GM23338 (cell line): ENCODE measurements around the gene PEAK3. TPM values are rescaled to one million over a fixed set of nuclear protein-coding genes. Genes with fewer than 3 reads are reported as not detected.
A peak's percentile ranks its signal among the peaks of the same experiment; 100 is the strongest.

Source experiments
- ATAC-seq: fragments of 200-7000 bp; cut with Tn5 transposase; 3 replicates; pipeline ENCODE4 v1.9.1; 2020
- DNase-seq: peaks from one replicate; pipeline ENCODE4 v3.0.0-alpha.2; 2015; ENCODE audit warnings: low spot score
- H2AFZ ChIP-seq: fragments of 200-600 bp; sonication (generic); 2 replicates; pipeline ENCODE4 v1.8.0; 2016; ENCODE audit warnings: antibody characterized with exemption, mild to moderate bottlenecking, moderate library complexity
- H3F3A ChIP-seq: fragments of 200-600 bp; sonication (generic); replicated peaks from 2 replicates; pipeline ENCODE4 v1.8.0; 2017; ENCODE audit warnings: antibody characterized with exemption, mixed run types, low read depth
- H3K27ac ChIP-seq: fragments of 200-600 bp; sonication (generic); 2 replicates; pipeline ENCODE4 v1.6.1; 2016; ENCODE audit warnings: low read depth
- H3K27me3 ChIP-seq: fragments of 200-600 bp; sonication (generic); 2 replicates; pipeline ENCODE4 v1.8.0; 2016; ENCODE audit warnings: mild to moderate bottlenecking, mixed run types, moderate library complexity; ENCODE audit not compliant: insufficient read depth
- H3K36me3 ChIP-seq: fragments of 200-600 bp; sonication (generic); 2 replicates; pipeline ENCODE4 v1.8.0; 2016; ENCODE audit warnings: mild to moderate bottlenecking; ENCODE audit not compliant: insufficient read depth
- H3K4me1 ChIP-seq: fragments of 200-600 bp; sonication (generic); 2 replicates; pipeline ENCODE4 v1.8.0; 2016; ENCODE audit warnings: mild to moderate bottlenecking, moderate library complexity; ENCODE audit not compliant: insufficient read depth
- H3K4me2 ChIP-seq: fragments of 200-600 bp; sonication (generic); 2 replicates; pipeline ENCODE4 v1.7.1; 2017; ENCODE audit warnings: mixed run types
- H3K4me3 ChIP-seq: fragments of 200-600 bp; sonication (generic); 2 replicates; pipeline ENCODE4 v1.6.1; 2016; ENCODE audit warnings: mixed run types
- H3K79me2 ChIP-seq: fragments of 200-600 bp; sonication (generic); replicated peaks from 2 replicates; pipeline ENCODE4 v1.8.0; 2017; ENCODE audit warnings: mild to moderate bottlenecking; ENCODE audit not compliant: insufficient read depth
- H3K9me2 ChIP-seq: fragments of 200-600 bp; sonication (generic); 2 replicates; pipeline ENCODE4 v1.8.0; 2017; ENCODE audit not compliant: insufficient read depth
- H4K20me1 ChIP-seq: fragments of 200-600 bp; sonication (generic); replicated peaks from 2 replicates; pipeline ENCODE4 v1.8.0; 2017; ENCODE audit warnings: mild to moderate bottlenecking; ENCODE audit not compliant: insufficient read depth
- H3K27ac Mint-ChIP-seq: 2 replicates; pipeline ENCODE4 v1.8.0; 2020; ENCODE audit warnings: inconsistent platforms, mild to moderate bottlenecking, moderate library complexity, mixed read lengths
- H3K27me3 Mint-ChIP-seq: 3 replicates; pipeline ENCODE4 v1.8.0; 2022; ENCODE audit warnings: low read depth, mild to moderate bottlenecking, moderate library complexity, mixed read lengths, inconsistent platforms; ENCODE audit not compliant: insufficient read depth, poor library complexity
- H3K36me3 Mint-ChIP-seq: 3 replicates; pipeline ENCODE4 v1.8.0; 2021; ENCODE audit warnings: low read depth, mild to moderate bottlenecking, inconsistent platforms, moderate library complexity, mixed read lengths
- H3K4me1 Mint-ChIP-seq: 3 replicates; pipeline ENCODE4 v1.8.0; 2020; ENCODE audit warnings: mild to moderate bottlenecking, inconsistent platforms, mixed read lengths
- H3K4me3 Mint-ChIP-seq: 3 replicates; pipeline ENCODE4 v1.8.0; 2021; ENCODE audit warnings: moderate library complexity, mild to moderate bottlenecking, inconsistent platforms, mixed read lengths
- H3K9me3 Mint-ChIP-seq: 3 replicates; pipeline ENCODE4 v1.8.0; 2020; ENCODE audit warnings: moderate library complexity, mild to moderate bottlenecking, inconsistent platforms, mixed read lengths
- CREB1 ChIP-seq: fragments of 250-450 bp; sonication (Bioruptor Pico); IDR thresholded peaks from 2 replicates; pipeline ENCODE4 v1.5.0; 2020; ENCODE audit warnings: low read depth, mild to moderate bottlenecking, moderate library complexity
- EZH2 ChIP-seq: fragments of 200-600 bp; sonication (generic); IDR thresholded peaks from one replicate; pipeline ENCODE4 v1.8.0; 2017; ENCODE audit warnings: antibody characterized with exemption, mild to moderate bottlenecking, low read depth; ENCODE audit not compliant: unreplicated experiment
- NANOG ChIP-seq: IDR thresholded peaks from 2 replicates; pipeline ENCODE4 v1.6.1; 2016; ENCODE audit warnings: antibody characterized with exemption, borderline replicate concordance
- POLR2AphosphoS5 ChIP-seq: IDR thresholded peaks from 2 replicates; pipeline ENCODE4 v1.6.1; 2016; ENCODE audit warnings: antibody characterized with exemption, low read depth
- STAT1 ChIP-seq: IDR thresholded peaks from one replicate; pipeline ENCODE4 v1.6.1; 2016; ENCODE audit warnings: antibody characterized with exemption; ENCODE audit not compliant: unreplicated experiment
- ZNF114 ChIP-seq: fragments of 250-450 bp; sonication (Bioruptor Pico); IDR thresholded peaks from 2 replicates; pipeline ENCODE4 v1.5.0; 2020; ENCODE audit warnings: mild to moderate bottlenecking, moderate library complexity
- polyA plus RNA-seq: library from polyadenylated mRNA; unstranded; fragments of >200 nt; fragmentation: Nextera tagmentation; extraction: Ambion mirVana; gene quantifications from 2 replicates; pipeline ENCODE4 v1.2.1, GENCODE V29; 2016
- total RNA-seq: library from RNA; depleted of rRNA; stranded (reverse); fragments of >200 nt; shearing (Covaris generic); gene quantifications from 2 replicates; pipeline ENCODE4 v1.2.3, GENCODE V29; 2014
- TF ChIP-seq, protein P1 (sequence below): IDR thresholded peaks from 2 replicates; pipeline ENCODE4 v1.6.1; 2016; ENCODE audit warnings: antibody characterized with exemption
- TF ChIP-seq, protein P2 (sequence below): IDR thresholded peaks from one replicate; pipeline ENCODE4 v1.6.1; 2018; ENCODE audit warnings: antibody characterized with exemption; ENCODE audit not compliant: unreplicated experiment
- TF ChIP-seq, protein P3 (sequence below), 2 experiments: fragments of 200-600 bp in 1 of 2; sonication (generic) in 1 of 2; conservative IDR thresholded peaks; 2 replicates each; pipeline versions ENCODE4 v1.5.1 to v1.6.1; 2016 to 2017; ENCODE audit warnings: antibody characterized with exemption in 2 of 2, low read depth in 2 of 2, mild to moderate bottlenecking in 2 of 2, moderate library complexity in 1 of 2

Gene PEAK3
- total and polyA plus RNA-seq, 2 experiments from 2014 or later: not detected

DNA sequence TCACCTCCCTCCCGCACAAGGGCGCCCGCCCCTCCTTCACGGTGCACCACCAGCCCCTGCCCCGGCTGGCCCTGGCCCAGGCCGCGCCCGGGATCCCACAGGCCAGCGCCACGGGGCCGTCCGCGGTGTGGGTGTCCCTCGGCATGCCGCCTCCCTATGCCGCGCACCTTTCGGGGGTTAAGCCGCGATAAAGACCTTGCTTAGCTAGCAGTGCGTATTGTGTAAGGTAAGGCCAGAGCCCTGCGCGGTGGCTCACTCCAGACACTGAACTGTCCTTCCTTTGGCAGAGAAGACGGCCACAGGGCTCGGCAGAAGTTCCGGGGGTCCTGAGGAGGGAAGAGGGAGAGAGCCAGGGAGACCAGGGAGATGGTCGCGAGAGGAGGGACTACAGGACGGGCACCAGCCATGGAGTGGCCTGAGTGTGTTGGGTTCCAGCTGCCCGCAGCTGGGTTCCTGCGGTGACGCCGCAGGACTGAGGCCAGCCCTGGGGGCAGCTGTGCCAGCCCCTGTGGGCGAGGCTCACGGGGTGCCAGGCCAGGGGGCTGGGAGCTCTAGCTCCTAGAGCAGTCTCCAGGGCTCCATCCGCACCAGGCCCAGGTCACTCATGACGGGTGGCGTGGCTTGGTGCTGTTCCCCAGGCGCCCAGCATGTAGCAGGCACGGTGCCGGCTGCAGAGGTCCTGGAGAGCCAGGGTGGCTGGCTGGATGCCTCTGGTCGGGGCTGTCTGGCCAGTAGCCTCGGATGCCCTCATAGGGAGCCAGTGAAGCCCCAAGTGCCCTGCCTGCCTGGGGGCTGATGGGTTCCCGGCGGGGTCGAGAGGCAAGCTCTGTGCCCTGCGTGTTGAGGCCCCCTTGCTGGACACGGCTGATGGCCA lies 53.6 kb downstream of the PEAK3 start (continued):
- TF ChIP-seq, protein P1, sequence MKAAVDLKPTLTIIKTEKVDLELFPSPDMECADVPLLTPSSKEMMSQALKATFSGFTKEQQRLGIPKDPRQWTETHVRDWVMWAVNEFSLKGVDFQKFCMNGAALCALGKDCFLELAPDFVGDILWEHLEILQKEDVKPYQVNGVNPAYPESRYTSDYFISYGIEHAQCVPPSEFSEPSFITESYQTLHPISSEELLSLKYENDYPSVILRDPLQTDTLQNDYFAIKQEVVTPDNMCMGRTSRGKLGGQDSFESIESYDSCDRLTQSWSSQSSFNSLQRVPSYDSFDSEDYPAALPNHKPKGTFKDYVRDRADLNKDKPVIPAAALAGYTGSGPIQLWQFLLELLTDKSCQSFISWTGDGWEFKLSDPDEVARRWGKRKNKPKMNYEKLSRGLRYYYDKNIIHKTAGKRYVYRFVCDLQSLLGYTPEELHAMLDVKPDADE: no peak
- TF ChIP-seq CREB1 (CRISPR knock-in tag): no peak
- no peak for TF ChIP-seq STAT1
- TF ChIP-seq ZNF114: no peak
- TF ChIP-seq EZH2: no peak
- TF ChIP-seq, protein P2, sequence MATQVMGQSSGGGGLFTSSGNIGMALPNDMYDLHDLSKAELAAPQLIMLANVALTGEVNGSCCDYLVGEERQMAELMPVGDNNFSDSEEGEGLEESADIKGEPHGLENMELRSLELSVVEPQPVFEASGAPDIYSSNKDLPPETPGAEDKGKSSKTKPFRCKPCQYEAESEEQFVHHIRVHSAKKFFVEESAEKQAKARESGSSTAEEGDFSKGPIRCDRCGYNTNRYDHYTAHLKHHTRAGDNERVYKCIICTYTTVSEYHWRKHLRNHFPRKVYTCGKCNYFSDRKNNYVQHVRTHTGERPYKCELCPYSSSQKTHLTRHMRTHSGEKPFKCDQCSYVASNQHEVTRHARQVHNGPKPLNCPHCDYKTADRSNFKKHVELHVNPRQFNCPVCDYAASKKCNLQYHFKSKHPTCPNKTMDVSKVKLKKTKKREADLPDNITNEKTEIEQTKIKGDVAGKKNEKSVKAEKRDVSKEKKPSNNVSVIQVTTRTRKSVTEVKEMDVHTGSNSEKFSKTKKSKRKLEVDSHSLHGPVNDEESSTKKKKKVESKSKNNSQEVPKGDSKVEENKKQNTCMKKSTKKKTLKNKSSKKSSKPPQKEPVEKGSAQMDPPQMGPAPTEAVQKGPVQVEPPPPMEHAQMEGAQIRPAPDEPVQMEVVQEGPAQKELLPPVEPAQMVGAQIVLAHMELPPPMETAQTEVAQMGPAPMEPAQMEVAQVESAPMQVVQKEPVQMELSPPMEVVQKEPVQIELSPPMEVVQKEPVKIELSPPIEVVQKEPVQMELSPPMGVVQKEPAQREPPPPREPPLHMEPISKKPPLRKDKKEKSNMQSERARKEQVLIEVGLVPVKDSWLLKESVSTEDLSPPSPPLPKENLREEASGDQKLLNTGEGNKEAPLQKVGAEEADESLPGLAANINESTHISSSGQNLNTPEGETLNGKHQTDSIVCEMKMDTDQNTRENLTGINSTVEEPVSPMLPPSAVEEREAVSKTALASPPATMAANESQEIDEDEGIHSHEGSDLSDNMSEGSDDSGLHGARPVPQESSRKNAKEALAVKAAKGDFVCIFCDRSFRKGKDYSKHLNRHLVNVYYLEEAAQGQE: no peak

- peaks cover 35% of the 10 kb centered on the region for H3K36me3 Mint-ChIP-seq
- H3K4me2 ChIP-seq: no peak overlapping the region
- H3K27me3 Mint-ChIP-seq: peaks cover 8% of the 10 kb centered on the region
- H3K9me3 Mint-ChIP-seq: no peaks in the 10 kb centered on the region
- H3F3A ChIP-seq: 0 out of 2 replicates have a peak, but pooled peaks cover 7% of the 10 kb centered on the region
- no peaks in the 10 kb centered on the region for H3K27me3 ChIP-seq
- no peak overlapping the region for H3K27ac Mint-ChIP-seq
- no peak overlapping the region for H3K27ac ChIP-seq
- H2AFZ ChIP-seq: no peak overlapping the region
- no peaks in the 10 kb centered on the region for H3K4me1 ChIP-seq
- peak; percentile 33 for DNase-seq
- H3K4me3 ChIP-seq: no peak overlapping the region
- ATAC-seq: no peak
- H3K4me3 Mint-ChIP-seq: no peak overlapping the region
- H3K4me1 Mint-ChIP-seq: no peaks in the 10 kb centered on the region
- no peaks in the 10 kb centered on the region; the same call in 1 of the 2 replicates for H3K36me3 ChIP-seq
- no peaks in the 10 kb centered on the region for H3K79me2 ChIP-seq
- no peaks in the 10 kb centered on the region for H3K9me2 ChIP-seq
- peaks cover 5% of the 10 kb centered on the region; the same call in 1 of the 2 replicates for H4K20me1 ChIP-seq
- TF ChIP-seq, protein P2: no peak
- TF ChIP-seq, protein P1: no peak
- TF ChIP-seq POLR2AphosphoS5 (no peak), CREB1 (CRISPR knock-in tag) (no peak), NANOG (no peak), EZH2 (no peak), ZNF114 (no peak)
- TF ChIP-seq, protein P3, sequence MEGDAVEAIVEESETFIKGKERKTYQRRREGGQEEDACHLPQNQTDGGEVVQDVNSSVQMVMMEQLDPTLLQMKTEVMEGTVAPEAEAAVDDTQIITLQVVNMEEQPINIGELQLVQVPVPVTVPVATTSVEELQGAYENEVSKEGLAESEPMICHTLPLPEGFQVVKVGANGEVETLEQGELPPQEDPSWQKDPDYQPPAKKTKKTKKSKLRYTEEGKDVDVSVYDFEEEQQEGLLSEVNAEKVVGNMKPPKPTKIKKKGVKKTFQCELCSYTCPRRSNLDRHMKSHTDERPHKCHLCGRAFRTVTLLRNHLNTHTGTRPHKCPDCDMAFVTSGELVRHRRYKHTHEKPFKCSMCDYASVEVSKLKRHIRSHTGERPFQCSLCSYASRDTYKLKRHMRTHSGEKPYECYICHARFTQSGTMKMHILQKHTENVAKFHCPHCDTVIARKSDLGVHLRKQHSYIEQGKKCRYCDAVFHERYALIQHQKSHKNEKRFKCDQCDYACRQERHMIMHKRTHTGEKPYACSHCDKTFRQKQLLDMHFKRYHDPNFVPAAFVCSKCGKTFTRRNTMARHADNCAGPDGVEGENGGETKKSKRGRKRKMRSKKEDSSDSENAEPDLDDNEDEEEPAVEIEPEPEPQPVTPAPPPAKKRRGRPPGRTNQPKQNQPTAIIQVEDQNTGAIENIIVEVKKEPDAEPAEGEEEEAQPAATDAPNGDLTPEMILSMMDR (conservative IDR thresholded peaks at IDR 0.05; ENCODE audit: low read depth in 2 of 2): no peak
Observed at GRCh38 chr19:2227415-2228156, 54.4 kb downstream of the PEAK3 start.
